Panc1 (cell line): Measurements from ENCODE around the gene TPD52L1.

Source experiments
- CTCF ChIP-seq: fragments of 450-650 bp; IDR thresholded peaks from 2 replicates; pipeline ENCODE4 v1.5.1; 2017; ENCODE audit warnings: mild to moderate bottlenecking
- POLR2AphosphoS5 ChIP-seq: IDR thresholded peaks from 2 replicates; pipeline ENCODE4 v1.6.1; 2012; ENCODE audit warnings: mild to moderate bottlenecking, low read depth, low read length, moderate library complexity
- REST ChIP-seq, 2 experiments: IDR thresholded peaks; 2 replicates each; pipeline ENCODE4 v1.6.1; 2011 to 2012; ENCODE audit warnings: low read depth in 2 of 2, control low read depth in 1 of 2, low read length in 1 of 2, mild to moderate bottlenecking in 1 of 2, moderate library complexity in 1 of 2; ENCODE audit not compliant: insufficient read depth in 1 of 2
- SIN3A ChIP-seq: IDR thresholded peaks from 2 replicates; pipeline ENCODE4 v1.6.1; 2012; ENCODE audit warnings: low read depth, mild to moderate bottlenecking, low read length, moderate library complexity, borderline replicate concordance; ENCODE audit not compliant: insufficient read depth
- TCF7L2 ChIP-seq: IDR thresholded peaks from 2 replicates; pipeline ENCODE4 v1.6.1; 2011; ENCODE audit warnings: mild to moderate bottlenecking, low read depth, low read length, inconsistent platforms

- TF ChIP-seq CTCF (no peak), SIN3A (no peak), REST (IDR thresholded peaks at IDR 0.05; ENCODE audit: insufficient read depth in 1 of 2, low read depth in 2 of 2, low read length in 1 of 2) (no peak), POLR2AphosphoS5 (no peak), TCF7L2 (no peak)
These were observed 61.8 kb downstream of the TPD52L1 start for GRCh38 chr6:125215252-125215819.
